NOMO-1 (cell line): ENCODE data around the gene LHX4.

Source experiments
- DNase-seq, 2 experiments: peaks; one replicate each; lab custom pipeline; 2025; ENCODE audit not compliant: unreplicated experiment in 2 of 2; lab: John Stamatoyannopoulos, UW

LHX4 gene

DNA sequence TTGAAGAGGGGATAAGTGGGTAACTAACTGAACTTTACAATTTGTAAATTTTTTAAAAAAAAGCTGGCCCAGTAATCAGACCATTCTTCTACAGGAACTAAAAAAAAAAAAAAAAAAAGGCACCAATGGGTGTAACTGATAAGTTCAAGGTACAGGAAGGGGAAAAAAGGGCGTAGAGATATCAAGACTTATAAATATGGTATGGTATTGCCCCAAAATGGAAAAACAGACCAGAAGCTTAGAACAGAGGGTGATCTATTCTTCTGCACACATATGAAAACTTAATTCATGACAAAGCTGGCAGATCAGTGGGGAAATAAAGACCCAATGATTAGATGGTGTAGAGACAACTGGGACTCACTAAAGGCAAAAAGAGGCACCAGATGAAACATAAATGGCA, 58.9 kb downstream of the LHX4 start:
- DNase-seq, result no peak

DNA sequence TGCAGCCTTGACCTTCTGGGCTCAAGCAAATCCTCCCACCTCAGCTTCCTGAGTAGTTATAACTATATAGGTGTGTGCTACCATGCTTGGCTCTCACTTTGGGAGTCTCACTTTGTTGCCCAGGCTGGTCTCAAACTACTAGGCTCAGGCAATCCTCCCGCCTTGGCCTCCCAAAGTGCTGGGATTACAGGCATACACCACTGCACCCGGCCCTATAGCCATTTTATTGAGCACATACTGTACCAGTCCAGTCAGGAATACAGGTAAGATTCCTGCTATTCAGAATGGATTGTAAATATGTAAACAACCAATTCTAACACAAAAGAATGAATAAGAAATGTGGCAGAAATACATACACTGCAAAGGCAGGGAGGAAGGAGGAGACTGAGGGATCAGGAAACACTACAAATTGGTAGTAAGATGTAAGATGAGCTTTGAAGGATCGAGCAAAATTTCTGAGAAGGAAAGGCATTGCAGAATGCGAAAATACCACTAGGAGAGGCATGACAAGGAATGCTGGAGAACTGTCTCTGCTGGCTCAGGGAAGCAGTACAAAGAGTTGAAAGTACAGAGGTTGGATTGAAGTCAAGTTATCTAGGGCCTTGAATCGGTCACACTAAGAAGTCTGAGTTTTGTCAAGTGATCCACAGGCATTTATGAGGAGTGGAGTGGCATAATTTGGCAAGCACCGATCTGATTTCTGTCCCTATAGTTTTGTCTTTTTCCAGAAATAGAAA, 60.4 kb downstream of the LHX4 start:
- DNase-seq, result no peak

DNA sequence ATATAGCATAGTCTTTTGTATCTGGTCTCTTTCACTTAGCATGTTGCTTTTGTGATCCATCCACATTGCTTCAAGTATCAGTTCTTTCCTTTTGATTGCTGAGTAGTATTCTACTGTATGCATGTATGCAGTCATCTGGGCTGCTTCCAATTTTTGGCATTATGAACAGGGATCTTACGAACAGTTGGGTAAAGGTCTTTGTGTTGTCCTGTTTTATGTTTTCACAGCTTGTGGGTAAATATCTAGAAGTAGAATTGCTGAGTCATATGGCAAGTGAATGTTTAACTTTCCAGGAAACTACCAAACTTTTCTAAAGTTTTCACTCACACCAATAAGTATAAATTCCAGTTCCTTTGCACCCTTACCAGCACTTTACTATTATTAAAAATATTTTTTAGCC, 60.9 kb downstream of the LHX4 start:
- no peak for DNase-seq

DNA sequence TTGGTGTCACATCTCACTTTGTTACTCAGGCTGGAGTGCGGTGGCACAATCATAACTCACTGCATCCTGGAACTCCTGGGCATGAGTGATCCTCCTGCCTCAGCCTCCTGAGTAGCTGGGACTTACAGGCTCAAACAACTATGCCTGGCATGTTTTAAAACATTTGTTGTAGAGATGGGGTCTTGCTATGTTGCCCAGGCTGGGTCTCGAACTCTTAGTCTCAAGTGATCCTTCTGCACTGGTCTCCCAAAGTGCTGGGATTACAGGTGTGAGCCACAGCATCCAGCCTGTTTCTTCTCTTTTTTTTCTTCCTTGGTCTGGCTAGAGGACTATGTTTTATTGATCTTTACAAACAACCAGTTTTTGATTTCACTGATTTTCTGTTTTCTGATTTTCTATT, 64.6 kb downstream of the LHX4 start:
- DNase-seq, result no peak

GRCh38 chr1:180295999-180296398, 65.9 kb downstream of the LHX4 start:
- no peak for DNase-seq

DNA sequence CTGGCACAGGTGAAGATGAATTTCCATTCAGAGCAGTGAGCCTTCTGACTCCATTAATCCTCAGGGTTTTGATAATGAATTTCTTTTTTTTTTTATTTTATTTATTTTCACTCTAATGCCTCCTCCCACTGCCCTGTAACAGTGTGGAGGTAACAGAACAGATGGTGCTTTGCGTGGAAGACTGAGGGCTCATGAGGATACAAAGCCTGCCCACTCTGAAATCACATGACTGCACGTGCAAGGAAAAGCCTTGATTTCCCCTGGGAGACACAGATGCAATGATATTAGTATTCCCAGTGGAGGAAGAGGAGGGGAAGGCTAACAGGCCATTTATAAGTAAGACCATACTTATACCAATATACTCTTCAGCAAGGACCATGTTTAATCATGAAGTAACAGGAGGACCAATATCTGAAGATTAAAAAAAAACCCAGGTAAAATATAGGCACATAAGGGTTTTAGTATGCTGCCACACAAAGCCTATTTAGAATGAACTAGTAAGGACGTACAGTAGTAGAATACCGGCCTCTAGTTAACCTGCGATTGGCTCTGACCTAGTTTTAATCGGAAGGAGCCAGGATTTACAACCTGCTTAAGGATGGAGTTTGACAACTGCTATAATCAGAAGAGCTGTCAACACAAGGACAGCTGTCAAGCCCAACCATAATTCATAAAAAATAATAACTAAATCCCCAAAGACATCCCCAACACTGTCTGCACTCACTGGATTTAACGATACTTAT, 69.6 kb downstream of the LHX4 start:
- DNase-seq, result no peak

- DNase-seq, result no peak
These were observed 71.2 kb downstream of the LHX4 start for GRCh38 chr1:180301135-180301742.

DNA sequence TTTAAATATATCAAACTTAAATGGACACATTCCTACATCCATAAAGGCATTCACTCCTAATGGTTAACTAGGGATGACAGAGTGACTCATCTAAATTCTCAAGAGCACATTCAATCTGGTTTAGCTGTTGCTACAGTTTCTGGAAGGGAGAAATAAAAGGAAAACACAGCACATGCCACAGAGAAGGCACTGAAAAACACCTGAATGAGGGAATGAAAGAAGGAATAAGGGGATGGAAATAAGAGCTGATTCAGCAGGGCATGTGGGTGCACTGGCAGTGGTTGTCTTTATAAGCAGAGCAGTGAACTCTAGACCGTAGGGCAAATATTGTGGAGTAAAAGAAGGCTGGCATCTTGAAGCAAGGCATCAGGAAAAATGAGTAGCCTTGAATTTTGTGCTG, 79.3 kb downstream of the LHX4 start:
- DNase-seq, result no peak

DNA sequence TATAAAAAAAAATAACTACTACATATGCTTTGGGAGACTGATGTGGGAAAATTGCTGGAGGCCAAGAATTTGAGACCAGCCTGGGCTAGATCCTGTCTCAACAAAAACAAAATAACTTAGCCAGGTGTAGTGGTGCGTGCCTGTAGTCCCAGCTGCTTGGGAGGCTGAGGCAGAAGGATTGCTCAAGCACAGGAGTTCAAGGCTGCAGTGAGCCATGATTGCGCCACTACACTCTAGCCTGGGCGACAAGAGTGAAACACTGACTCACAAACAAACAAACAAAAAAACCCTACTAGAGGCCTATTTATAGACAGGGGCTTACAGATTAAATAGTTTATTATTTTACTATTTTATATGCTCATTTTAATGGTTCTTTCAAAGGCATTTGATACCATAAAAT, 80.0 kb downstream of the LHX4 start:
- no peak for DNase-seq

GRCh38 chr1:180311011-180311730, 81.1 kb downstream of the LHX4 start:
- no peak for DNase-seq

DNA sequence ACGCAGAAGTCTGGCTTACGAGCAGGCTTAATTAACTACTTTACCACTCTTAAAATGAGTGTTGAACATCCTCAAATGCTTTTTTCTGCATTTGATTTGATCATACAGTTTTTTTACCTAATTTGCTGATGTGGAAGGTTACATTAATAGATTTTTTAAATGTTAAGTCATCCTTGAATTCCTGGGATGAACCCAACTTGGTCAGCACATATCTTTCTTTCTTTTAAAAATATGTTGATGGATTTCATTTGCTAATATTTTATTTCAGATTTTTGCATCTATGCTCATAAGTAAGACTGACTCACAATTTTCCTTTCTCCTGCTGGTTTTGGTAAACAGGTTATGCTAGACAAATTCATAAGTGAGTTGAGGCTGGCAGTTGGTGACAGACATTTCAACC, 82.9 kb downstream of the LHX4 start:
- DNase-seq, result no peak

DNA sequence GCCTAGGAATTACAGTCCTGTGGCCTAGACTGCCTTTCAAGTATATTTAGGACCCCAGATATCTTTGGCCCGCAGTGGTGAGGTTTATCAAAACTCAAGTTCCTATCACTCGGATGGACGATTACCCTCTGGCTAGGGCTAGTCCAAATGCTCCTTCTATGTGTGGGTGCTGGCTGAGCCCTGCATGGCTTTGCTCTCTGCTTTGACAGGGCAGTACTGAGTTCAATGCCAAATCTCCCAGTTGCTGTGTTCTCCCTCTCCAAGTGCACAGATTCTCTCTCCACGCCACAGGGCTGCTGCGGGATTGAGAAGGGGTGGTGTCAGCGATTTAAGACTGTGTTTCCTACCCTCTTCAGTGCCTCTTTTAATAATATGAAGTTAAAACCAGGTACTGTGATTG, 97.0 kb downstream of the LHX4 start:
- DNase-seq, result no peak
